ENCODE measurements around the gene MSRB3. TPM values are rescaled to one million over a fixed set of nuclear protein-coding genes. Genes with fewer than 3 reads are reported as not detected.

MSRB3 gene
- total and polyA plus RNA-seq, 2 donors (not counting 3 experiments of a cell fraction or from before 2014, with no cell fraction given), result 20.0 to 59.3 TPM

DNA sequence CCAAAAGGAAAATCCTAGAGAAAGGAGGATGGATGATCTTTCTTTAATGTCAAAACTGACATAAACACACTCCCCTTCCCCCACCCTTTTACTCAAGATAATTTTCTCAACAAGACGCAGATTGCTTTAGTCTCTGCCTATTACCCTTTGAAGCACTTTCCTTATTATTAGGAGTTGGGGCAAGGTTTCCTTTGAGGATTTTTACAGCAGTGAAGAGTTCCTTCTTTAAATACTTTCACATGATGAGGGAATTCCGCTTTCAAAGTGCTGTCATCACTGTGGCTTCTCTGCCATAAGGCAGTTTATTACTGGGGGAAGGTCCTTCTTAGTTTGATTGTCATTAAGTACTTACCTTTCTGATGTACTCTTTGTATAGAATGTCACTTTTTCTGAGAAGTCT, 172.1 kb downstream of the MSRB3 start:
- Histone ChIP-seq H3K4me1 (ENCODE audit: control insufficient read depth, extremely low read depth, insufficient read depth, low read length) (peaks cover 2% of the 10 kb centered on the region), H3K27me3 (ENCODE audit: control insufficient read depth in 2 of 2, insufficient read depth in 2 of 2, low read length in 2 of 2) (no peaks in the 10 kb centered on the region), H3K9me1 (replicated peaks; ENCODE audit: control insufficient read depth, extremely low read depth, insufficient read depth, low read length) (no peaks in the 10 kb centered on the region), H4K20me1 (replicated peaks; ENCODE audit: control insufficient read depth, extremely low read depth, insufficient read depth, low read length) (no peaks in the 10 kb centered on the region), H3K9ac (replicated peaks; ENCODE audit: extremely low read depth, insufficient read depth, low read length) (no peak overlapping the region), H2AFZ (ENCODE audit: low read depth, low read length) (no peak overlapping the region), H3K27ac (ENCODE audit: insufficient read depth, low read depth, low read length) (no peak overlapping the region), H3K9me3 (replicated peaks; ENCODE audit: control insufficient read depth, insufficient read depth, low read length) (no peaks in the 10 kb centered on the region), H3K4me2 (ENCODE audit: insufficient read depth, low read length) (no peak overlapping the region), H3K4me3 (replicated peaks in 1 of 3; ENCODE audit: insufficient read depth in 1 of 3, low read depth in 1 of 3, low read length in 3 of 3) (no peak overlapping the region), H3K79me2 (ENCODE audit: control insufficient read depth, insufficient read depth, low read length) (no peaks in the 10 kb centered on the region), H3K36me3 (ENCODE audit: control insufficient read depth in 2 of 2, extremely low read depth in 1 of 2, insufficient read depth in 2 of 2, low read length in 2 of 2) (no peaks in the 10 kb centered on the region)
- TF ChIP-seq, protein P1, sequence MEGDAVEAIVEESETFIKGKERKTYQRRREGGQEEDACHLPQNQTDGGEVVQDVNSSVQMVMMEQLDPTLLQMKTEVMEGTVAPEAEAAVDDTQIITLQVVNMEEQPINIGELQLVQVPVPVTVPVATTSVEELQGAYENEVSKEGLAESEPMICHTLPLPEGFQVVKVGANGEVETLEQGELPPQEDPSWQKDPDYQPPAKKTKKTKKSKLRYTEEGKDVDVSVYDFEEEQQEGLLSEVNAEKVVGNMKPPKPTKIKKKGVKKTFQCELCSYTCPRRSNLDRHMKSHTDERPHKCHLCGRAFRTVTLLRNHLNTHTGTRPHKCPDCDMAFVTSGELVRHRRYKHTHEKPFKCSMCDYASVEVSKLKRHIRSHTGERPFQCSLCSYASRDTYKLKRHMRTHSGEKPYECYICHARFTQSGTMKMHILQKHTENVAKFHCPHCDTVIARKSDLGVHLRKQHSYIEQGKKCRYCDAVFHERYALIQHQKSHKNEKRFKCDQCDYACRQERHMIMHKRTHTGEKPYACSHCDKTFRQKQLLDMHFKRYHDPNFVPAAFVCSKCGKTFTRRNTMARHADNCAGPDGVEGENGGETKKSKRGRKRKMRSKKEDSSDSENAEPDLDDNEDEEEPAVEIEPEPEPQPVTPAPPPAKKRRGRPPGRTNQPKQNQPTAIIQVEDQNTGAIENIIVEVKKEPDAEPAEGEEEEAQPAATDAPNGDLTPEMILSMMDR (IDR thresholded peaks at IDR 0.05; ENCODE audit: extremely low read depth in 1 of 2, insufficient read depth in 1 of 2, low read depth in 1 of 2, low read length in 2 of 2), result no peak
- TF ChIP-seq POLR2A (IDR thresholded peaks at IDR 0.05; ENCODE audit: low read depth, low read length) (no peak), MYC (IDR thresholded peaks at IDR 0.05; ENCODE audit: low read depth, low read length) (no peak), JUN (IDR thresholded peaks at IDR 0.05; ENCODE audit: borderline replicate concordance, insufficient read depth, insufficient read length, low read depth) (no peak), POLR2AphosphoS5 (IDR thresholded peaks at IDR 0.05; ENCODE audit: insufficient read depth, low read depth, low read length) (no peak), GATA2 (IDR thresholded peaks at IDR 0.05; ENCODE audit: insufficient read depth, insufficient read length, low read depth, low read length) (no peak), FOS (IDR thresholded peaks at IDR 0.05; ENCODE audit: borderline replicate concordance, insufficient read depth, low read length) (no peak), EZH2 (IDR thresholded peaks at IDR 0.05; ENCODE audit: borderline replicate concordance, low read depth, low read length, severe bottlenecking) (no peak)
- TF ChIP-seq, protein P2, sequence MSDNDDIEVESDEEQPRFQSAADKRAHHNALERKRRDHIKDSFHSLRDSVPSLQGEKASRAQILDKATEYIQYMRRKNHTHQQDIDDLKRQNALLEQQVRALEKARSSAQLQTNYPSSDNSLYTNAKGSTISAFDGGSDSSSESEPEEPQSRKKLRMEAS (IDR thresholded peaks at IDR 0.05; ENCODE audit: insufficient read depth, insufficient read length), result no peak
- ChIA-PET POLR2A (no interaction called here), CTCF (no interaction called here)
- DNase-seq (ENCODE audit: low read depth, low spot score), result peak; percentile 16
- intact Hi-C loops (cut with micrococcal nuclease), result no loop called here
- BruUV-seq (replicated peaks), result no TSS peak
- dilution Hi-C loops (cut with MboI; ENCODE audit: extremely low pct_ligation_motif_present, low sequenced_read_pairs), result no loop called here
- no peak for FAIRE-seq
